Measurements from ENCODE around the gene MTCH2. TPM values are rescaled to one million over a fixed set of nuclear protein-coding genes. Genes with fewer than 3 reads are reported as not detected.
A peak's percentile ranks its signal among the peaks of the same experiment; 100 is the strongest.

MTCH2 gene
- total RNA-seq, 1 experiment from 2014 or later = 160 TPM

DNA sequence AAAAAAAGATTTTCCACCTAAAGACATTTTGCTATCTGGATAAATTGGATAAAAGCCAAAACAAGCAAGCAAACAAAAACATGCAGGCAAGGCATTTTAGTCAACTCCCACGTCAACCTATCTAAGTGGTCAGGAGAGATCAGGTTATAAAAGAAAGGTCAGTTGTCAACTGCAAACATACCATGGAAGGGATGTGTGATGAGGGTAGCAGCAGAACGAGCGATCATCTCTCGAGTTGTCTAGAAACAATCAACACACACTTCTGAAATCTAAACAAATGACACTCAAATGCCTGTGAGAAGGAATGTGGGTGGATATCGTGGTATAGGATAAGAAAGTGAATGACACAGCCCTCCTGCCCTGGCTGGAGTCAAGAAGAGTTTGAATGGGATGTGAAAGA, 10.9 kb downstream of the MTCH2 start:
- POLR2A ChIA-PET = no interaction called here
- Mint-ChIP-seq H3K36me3 (peaks cover 68% of the 10 kb centered on the region), H3K27ac (0 out of 2 replicates have a peak overlapping the region, but pooled peaks have one; percentile 9), H3K4me3 (no peak overlapping the region), H3K27me3 (ENCODE audit: low read depth) (no peaks in the 10 kb centered on the region; the same call in 1 of the 2 replicates), H3K4me1 (no peaks in the 10 kb centered on the region), H3K9me3 (no peaks in the 10 kb centered on the region)
- TF ChIP-seq GTF2I (CRISPR knock-in tag; conservative IDR thresholded peaks at IDR 0.05) (no peak), EMX1 (CRISPR knock-in tag; IDR thresholded peaks at IDR 0.05) (no peak), NFYB (CRISPR knock-in tag; conservative IDR thresholded peaks at IDR 0.05; ENCODE audit: low read depth) (no peak), SMAD4 (CRISPR knock-in tag; IDR thresholded peaks at IDR 0.05) (no peak), GABPB1 (CRISPR knock-in tag; IDR thresholded peaks at IDR 0.05) (no peak), NFATC4 (CRISPR knock-in tag; IDR thresholded peaks at IDR 0.05) (no peak), NR1H2 (CRISPR knock-in tag; IDR thresholded peaks at IDR 0.05) (no peak), RORB (CRISPR knock-in tag; IDR thresholded peaks at IDR 0.05) (no peak), ZNF416 (CRISPR knock-in tag; IDR thresholded peaks at IDR 0.05) (no peak), FOXK1 (CRISPR knock-in tag; IDR thresholded peaks at IDR 0.05) (no peak), JAZF1 (CRISPR knock-in tag; IDR thresholded peaks at IDR 0.05) (no peak), MYBL2 (CRISPR knock-in tag; IDR thresholded peaks at IDR 0.05) (no peak), ESRRA (CRISPR knock-in tag; IDR thresholded peaks at IDR 0.05; ENCODE audit: borderline replicate concordance) (no peak)
- TF ChIP-seq, protein P1, sequence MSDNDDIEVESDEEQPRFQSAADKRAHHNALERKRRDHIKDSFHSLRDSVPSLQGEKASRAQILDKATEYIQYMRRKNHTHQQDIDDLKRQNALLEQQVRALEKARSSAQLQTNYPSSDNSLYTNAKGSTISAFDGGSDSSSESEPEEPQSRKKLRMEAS (CRISPR knock-in tag; IDR thresholded peaks at IDR 0.05) = no peak
- TF ChIP-seq, protein P2, sequence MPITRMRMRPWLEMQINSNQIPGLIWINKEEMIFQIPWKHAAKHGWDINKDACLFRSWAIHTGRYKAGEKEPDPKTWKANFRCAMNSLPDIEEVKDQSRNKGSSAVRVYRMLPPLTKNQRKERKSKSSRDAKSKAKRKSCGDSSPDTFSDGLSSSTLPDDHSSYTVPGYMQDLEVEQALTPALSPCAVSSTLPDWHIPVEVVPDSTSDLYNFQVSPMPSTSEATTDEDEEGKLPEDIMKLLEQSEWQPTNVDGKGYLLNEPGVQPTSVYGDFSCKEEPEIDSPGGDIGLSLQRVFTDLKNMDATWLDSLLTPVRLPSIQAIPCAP (CRISPR knock-in tag; IDR thresholded peaks at IDR 0.05) = no peak
- TF ChIP-seq, protein P3, sequence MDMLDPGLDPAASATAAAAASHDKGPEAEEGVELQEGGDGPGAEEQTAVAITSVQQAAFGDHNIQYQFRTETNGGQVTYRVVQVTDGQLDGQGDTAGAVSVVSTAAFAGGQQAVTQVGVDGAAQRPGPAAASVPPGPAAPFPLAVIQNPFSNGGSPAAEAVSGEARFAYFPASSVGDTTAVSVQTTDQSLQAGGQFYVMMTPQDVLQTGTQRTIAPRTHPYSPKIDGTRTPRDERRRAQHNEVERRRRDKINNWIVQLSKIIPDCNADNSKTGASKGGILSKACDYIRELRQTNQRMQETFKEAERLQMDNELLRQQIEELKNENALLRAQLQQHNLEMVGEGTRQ (CRISPR knock-in tag; IDR thresholded peaks at IDR 0.05) = no peak
- TF ChIP-seq, protein P4, sequence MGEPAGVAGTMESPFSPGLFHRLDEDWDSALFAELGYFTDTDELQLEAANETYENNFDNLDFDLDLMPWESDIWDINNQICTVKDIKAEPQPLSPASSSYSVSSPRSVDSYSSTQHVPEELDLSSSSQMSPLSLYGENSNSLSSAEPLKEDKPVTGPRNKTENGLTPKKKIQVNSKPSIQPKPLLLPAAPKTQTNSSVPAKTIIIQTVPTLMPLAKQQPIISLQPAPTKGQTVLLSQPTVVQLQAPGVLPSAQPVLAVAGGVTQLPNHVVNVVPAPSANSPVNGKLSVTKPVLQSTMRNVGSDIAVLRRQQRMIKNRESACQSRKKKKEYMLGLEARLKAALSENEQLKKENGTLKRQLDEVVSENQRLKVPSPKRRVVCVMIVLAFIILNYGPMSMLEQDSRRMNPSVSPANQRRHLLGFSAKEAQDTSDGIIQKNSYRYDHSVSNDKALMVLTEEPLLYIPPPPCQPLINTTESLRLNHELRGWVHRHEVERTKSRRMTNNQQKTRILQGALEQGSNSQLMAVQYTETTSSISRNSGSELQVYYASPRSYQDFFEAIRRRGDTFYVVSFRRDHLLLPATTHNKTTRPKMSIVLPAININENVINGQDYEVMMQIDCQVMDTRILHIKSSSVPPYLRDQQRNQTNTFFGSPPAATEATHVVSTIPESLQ (CRISPR knock-in tag; IDR thresholded peaks at IDR 0.05) = no peak
- ATAC-seq = no peak
- CTCF ChIA-PET = no interaction called here
- no peak for DNase-seq (ENCODE audit: low spot score)

DNA sequence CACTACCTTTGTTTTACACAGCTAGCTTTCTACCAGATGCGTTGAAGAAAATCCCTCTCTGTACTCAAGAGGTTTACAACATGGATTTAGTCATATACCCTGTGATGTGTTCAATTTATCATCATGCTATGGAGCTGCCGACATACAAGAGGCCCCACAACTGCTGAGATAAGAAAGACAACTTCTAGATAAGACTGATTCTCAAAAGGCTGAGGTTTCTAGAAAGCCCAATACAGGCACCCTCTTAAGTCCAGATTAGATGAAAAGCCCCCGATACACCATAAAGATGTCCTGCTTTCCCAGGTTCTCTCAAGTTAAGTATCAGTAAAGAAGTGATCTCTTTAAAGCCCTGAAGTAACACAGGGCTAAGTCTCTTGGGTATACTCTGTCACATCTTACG, 14.3 kb downstream of the MTCH2 start:
- CTCF ChIA-PET = no interaction called here

DNA sequence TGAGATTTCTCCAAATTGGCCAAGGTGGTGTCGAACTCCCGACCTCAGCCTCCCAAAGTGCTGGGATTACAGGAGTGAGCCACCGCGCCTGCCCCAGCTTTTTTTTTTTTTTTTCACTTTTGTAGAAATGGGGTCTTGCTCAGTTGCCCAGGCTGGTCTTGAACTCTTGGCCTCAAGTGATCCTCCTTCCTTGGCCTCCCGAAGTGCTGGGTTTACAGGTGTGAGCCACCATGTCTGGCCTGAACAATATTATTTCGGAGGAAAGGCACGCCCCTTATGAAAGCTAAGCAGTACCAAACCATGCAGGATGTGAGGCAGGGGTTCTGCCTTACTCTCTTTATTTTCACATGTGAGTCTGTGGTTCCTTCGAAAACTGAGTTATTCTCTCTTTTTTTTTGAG, 16.1 kb downstream of the MTCH2 start:
- H3K36me3 Mint-ChIP-seq = peaks cover 69% of the 10 kb centered on the region
- H3K27me3 Mint-ChIP-seq (ENCODE audit: low read depth) = no peaks in the 10 kb centered on the region; the same call in 1 of the 2 replicates
- no peaks in the 10 kb centered on the region for H3K9me3 Mint-ChIP-seq
- no peak overlapping the region for H3K4me3 Mint-ChIP-seq
- CTCF ChIA-PET = interaction anchor here (1.2 kb wide), 1 partner anchor 9 kb away, joined by 3 read pairs; no protein-coding TSS in a partner anchor
- ATAC-seq (no peak), DNase-seq (ENCODE audit: low spot score) (no peak)
- H3K4me1 Mint-ChIP-seq = no peaks in the 10 kb centered on the region
- POLR2A ChIA-PET = interaction anchor here (0.7 kb wide), 1 partner anchor 26 kb away, joined by 5 read pairs; no protein-coding TSS in a partner anchor
- TF ChIP-seq, protein P5, sequence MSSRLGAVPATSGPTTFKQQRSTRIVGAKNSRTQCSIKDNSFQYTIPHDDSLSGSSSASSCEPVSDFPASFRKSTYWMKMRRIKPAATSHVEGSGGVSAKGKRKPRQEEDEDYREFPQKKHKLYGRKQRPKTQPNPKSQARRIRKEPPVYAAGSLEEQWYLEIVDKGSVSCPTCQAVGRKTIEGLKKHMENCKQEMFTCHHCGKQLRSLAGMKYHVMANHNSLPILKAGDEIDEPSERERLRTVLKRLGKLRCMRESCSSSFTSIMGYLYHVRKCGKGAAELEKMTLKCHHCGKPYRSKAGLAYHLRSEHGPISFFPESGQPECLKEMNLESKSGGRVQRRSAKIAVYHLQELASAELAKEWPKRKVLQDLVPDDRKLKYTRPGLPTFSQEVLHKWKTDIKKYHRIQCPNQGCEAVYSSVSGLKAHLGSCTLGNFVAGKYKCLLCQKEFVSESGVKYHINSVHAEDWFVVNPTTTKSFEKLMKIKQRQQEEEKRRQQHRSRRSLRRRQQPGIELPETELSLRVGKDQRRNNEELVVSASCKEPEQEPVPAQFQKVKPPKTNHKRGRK (CRISPR knock-in tag; IDR thresholded peaks at IDR 0.05; ENCODE audit: borderline replicate concordance) = no peak
- TF ChIP-seq, protein P6, sequence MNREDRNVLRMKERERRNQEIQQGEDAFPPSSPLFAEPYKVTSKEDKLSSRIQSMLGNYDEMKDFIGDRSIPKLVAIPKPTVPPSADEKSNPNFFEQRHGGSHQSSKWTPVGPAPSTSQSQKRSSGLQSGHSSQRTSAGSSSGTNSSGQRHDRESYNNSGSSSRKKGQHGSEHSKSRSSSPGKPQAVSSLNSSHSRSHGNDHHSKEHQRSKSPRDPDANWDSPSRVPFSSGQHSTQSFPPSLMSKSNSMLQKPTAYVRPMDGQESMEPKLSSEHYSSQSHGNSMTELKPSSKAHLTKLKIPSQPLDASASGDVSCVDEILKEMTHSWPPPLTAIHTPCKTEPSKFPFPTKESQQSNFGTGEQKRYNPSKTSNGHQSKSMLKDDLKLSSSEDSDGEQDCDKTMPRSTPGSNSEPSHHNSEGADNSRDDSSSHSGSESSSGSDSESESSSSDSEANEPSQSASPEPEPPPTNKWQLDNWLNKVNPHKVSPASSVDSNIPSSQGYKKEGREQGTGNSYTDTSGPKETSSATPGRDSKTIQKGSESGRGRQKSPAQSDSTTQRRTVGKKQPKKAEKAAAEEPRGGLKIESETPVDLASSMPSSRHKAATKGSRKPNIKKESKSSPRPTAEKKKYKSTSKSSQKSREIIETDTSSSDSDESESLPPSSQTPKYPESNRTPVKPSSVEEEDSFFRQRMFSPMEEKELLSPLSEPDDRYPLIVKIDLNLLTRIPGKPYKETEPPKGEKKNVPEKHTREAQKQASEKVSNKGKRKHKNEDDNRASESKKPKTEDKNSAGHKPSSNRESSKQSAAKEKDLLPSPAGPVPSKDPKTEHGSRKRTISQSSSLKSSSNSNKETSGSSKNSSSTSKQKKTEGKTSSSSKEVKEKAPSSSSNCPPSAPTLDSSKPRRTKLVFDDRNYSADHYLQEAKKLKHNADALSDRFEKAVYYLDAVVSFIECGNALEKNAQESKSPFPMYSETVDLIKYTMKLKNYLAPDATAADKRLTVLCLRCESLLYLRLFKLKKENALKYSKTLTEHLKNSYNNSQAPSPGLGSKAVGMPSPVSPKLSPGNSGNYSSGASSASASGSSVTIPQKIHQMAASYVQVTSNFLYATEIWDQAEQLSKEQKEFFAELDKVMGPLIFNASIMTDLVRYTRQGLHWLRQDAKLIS (CRISPR knock-in tag; IDR thresholded peaks at IDR 0.05; ENCODE audit: borderline replicate concordance) = no peak
- TF ChIP-seq GTF2I (CRISPR knock-in tag; conservative IDR thresholded peaks at IDR 0.05) = no peak
- TF ChIP-seq, protein P2 (CRISPR knock-in tag; IDR thresholded peaks at IDR 0.05) = no peak
- peak; percentile 79 for TF ChIP-seq ZNF121 (CRISPR knock-in tag; IDR thresholded peaks at IDR 0.05)
- no peak overlapping the region for H3K27ac Mint-ChIP-seq

More for the DNA sequence above, 14.3 kb downstream of the MTCH2 start:
- POLR2A ChIA-PET = no interaction called here
- no peak overlapping the region for H3K4me3 Mint-ChIP-seq
- H3K4me1 Mint-ChIP-seq = no peaks in the 10 kb centered on the region
- ATAC-seq (no peak), DNase-seq (ENCODE audit: low spot score) (no peak)
- H3K27me3 Mint-ChIP-seq (ENCODE audit: low read depth) = no peaks in the 10 kb centered on the region; the same call in 1 of the 2 replicates
- H3K27ac Mint-ChIP-seq = no peak overlapping the region
- TF ChIP-seq NR3C1 (CRISPR knock-in tag; conservative IDR thresholded peaks at IDR 0.05; ENCODE audit: low read depth) (no peak), NFATC4 (CRISPR knock-in tag; IDR thresholded peaks at IDR 0.05) (no peak), TEAD4 (CRISPR knock-in tag; IDR thresholded peaks at IDR 0.05) (no peak), GRHL2 (CRISPR knock-in tag; IDR thresholded peaks at IDR 0.05; ENCODE audit: insufficient replicate concordance, severe bottlenecking) (no peak), CREM (CRISPR knock-in tag; IDR thresholded peaks at IDR 0.05) (no peak)
- no peaks in the 10 kb centered on the region for H3K9me3 Mint-ChIP-seq
- peaks cover 67% of the 10 kb centered on the region for H3K36me3 Mint-ChIP-seq

Measured in WTC11 (cell line).